Activated CD4-positive, alpha-beta T cell treated with anti-CD3 and anti-CD28 coated beads for 48 hours (primary cell): ENCODE data around the gene ASIC1.
A peak's percentile ranks its signal among the peaks of the same experiment; 100 is the strongest.

Experiments used
- DNase-seq: peaks from one replicate; pipeline ENCODE4 v3.0.0-alpha.2; 2020

The ASIC1 gene

GRCh38 chr12:50085615-50086072, 28.2 kb downstream of the ASIC1 start:
- no peak for DNase-seq

GRCh38 chr12:50086148-50086547, 28.8 kb downstream of the ASIC1 start:
- DNase-seq = no peak

- DNase-seq = no peak
Observed at GRCh38 chr12:50087151-50087550, 29.8 kb downstream of the ASIC1 start.

GRCh38 chr12:50087995-50088394, 30.6 kb downstream of the ASIC1 start:
- DNase-seq = no peak

GRCh38 chr12:50088577-50089335, 31.4 kb downstream of the ASIC1 start:
- peak; percentile 71 for DNase-seq

GRCh38 chr12:50089730-50090129, 32.3 kb downstream of the ASIC1 start:
- DNase-seq = no peak

- no peak for DNase-seq
Observed at GRCh38 chr12:50090391-50090790, 33.0 kb downstream of the ASIC1 start.

GRCh38 chr12:50097952-50098351, 40.6 kb downstream of the ASIC1 start:
- no peak for DNase-seq

- DNase-seq = no peak
Observed at GRCh38 chr12:50099302-50100008, 42.1 kb downstream of the ASIC1 start.

GRCh38 chr12:50100561-50100960, 43.2 kb downstream of the ASIC1 start:
- DNase-seq = no peak

- no peak for DNase-seq
Observed at GRCh38 chr12:50101663-50102062, 44.3 kb downstream of the ASIC1 start.

- DNase-seq = no peak
Observed at GRCh38 chr12:50102131-50102531, 44.7 kb downstream of the ASIC1 start.

- no peak for DNase-seq
Observed at GRCh38 chr12:50102646-50103309, 45.4 kb downstream of the ASIC1 start.

- no peak for DNase-seq
Observed at GRCh38 chr12:50103351-50103750, 46.0 kb downstream of the ASIC1 start.

GRCh38 chr12:50103767-50104321, 46.4 kb downstream of the ASIC1 start, which contains the start of gene GPD1:
GPD1 (plus strand) TSS chr12:50104008; CDS start chr12:50104051, 43 bp downstream.
- peak; percentile 55 for DNase-seq

GRCh38 chr12:50104417-50105366, 47.3 kb downstream of the ASIC1 start:
- no peak for DNase-seq

GRCh38 chr12:50105913-50106450, 48.6 kb downstream of the ASIC1 start:
- DNase-seq = no peak

- no peak for DNase-seq
Observed at GRCh38 chr12:50106907-50107306, 49.5 kb downstream of the ASIC1 start.

GRCh38 chr12:50107416-50108268, 50.2 kb downstream of the ASIC1 start:
- no peak for DNase-seq

GRCh38 chr12:50109319-50109718, 51.9 kb downstream of the ASIC1 start:
- no peak for DNase-seq
